ENCODE measurements around the gene RDM1.

The RDM1 gene

GRCh38 chr17:35931794-35932425 is 1.3 kb upstream of the RDM1 start:
- DNase-seq, result no peak

- DNase-seq, result no peak
Observed at GRCh38 chr17:35927714-35928113, 2.9 kb downstream of the RDM1 start.

- no peak for DNase-seq
Observed at GRCh38 chr17:35923609-35924114, 6.9 kb downstream of the RDM1 start.

GRCh38 chr17:35920229-35920628 is 10.3 kb downstream of the RDM1 start:
- DNase-seq, result no peak

- DNase-seq, result no peak
Observed at GRCh38 chr17:35918665-35919064, 11.9 kb downstream of the RDM1 start.

GRCh38 chr17:35917519-35918213 is 12.9 kb downstream of the RDM1 start:
- no peak for DNase-seq

GRCh38 chr17:35915153-35915964 is 15.2 kb downstream of the RDM1 start:
- DNase-seq, result no peak

- DNase-seq, result no peak
Observed at GRCh38 chr17:35914354-35914753, 16.2 kb downstream of the RDM1 start.

- no peak for DNase-seq
Observed at GRCh38 chr17:35913609-35914008, 17.0 kb downstream of the RDM1 start.

- no peak for DNase-seq
Observed at GRCh38 chr17:35912942-35913341, 17.6 kb downstream of the RDM1 start.

GRCh38 chr17:35912339-35912912 is 18.1 kb downstream of the RDM1 start:
- no peak for DNase-seq

GRCh38 chr17:35909408-35909807 is 21.2 kb downstream of the RDM1 start:
- no peak for DNase-seq

- DNase-seq, result no peak
Observed at GRCh38 chr17:35907691-35908090, 22.9 kb downstream of the RDM1 start.

GRCh38 chr17:35906926-35907637 is 23.5 kb downstream of the RDM1 start:
- DNase-seq, result no peak

GRCh38 chr17:35906191-35906925 is 24.2 kb downstream of the RDM1 start:
- DNase-seq, result no peak

GRCh38 chr17:35903451-35903850 is 27.1 kb downstream of the RDM1 start:
- no peak for DNase-seq

GRCh38 chr17:35901631-35902175 is 28.9 kb downstream of the RDM1 start:
- DNase-seq, result no peak

- peak; percentile 50 for DNase-seq
Observed at GRCh38 chr17:35900708-35901480, 29.7 kb downstream of the RDM1 start.

- peak; percentile 35 for DNase-seq
Observed at GRCh38 chr17:35900280-35900679, 30.3 kb downstream of the RDM1 start.

GRCh38 chr17:35898283-35899070 is 32.1 kb downstream of the RDM1 start:
- peak; percentile 52 for DNase-seq

All from CD4-positive, alpha-beta T cell treated with Interleukin-17A for 1 hour (primary cell).